ENCODE results near the gene AXIN1.

GRCh38 chr16:367333-367903, 14.9 kb upstream of the AXIN1 start:
- TF ChIP-seq CTCF (IDR thresholded peaks at IDR 0.05) (no peak), POLR2A (IDR thresholded peaks at IDR 0.05) (no peak), EP300 (IDR thresholded peaks at IDR 0.05) (no peak)
